ENCODE data around the gene APOL4. TPM values are rescaled to one million over a fixed set of nuclear protein-coding genes. Genes with fewer than 3 reads are reported as not detected.

Gene APOL4
- total RNA-seq, 1 donor from 2014 or later, result 15.0 TPM

GRCh38 chr22:36171941-36172340 lies 29.7 kb downstream of the APOL4 start:
- no peak for DNase-seq (ENCODE audit: low spot score in 2 of 2, unreplicated experiment in 2 of 2)
- TF ChIP-seq CTCF (IDR thresholded peaks at IDR 0.05; ENCODE audit: unreplicated experiment), result no peak
- Mint-ChIP-seq H3K4me3 (no peak overlapping the region), H3K9me3 (peaks cover 13% of the 10 kb centered on the region), H3K4me1 (no peaks in the 10 kb centered on the region), H3K36me3 (peaks cover 4% of the 10 kb centered on the region), H3K27me3 (ENCODE audit: low read depth) (no peaks in the 10 kb centered on the region), H3K27ac (no peak overlapping the region)

- peaks cover 2% of the 10 kb centered on the region for H3K4me1 Mint-ChIP-seq
- DNase-seq (ENCODE audit: low spot score in 2 of 2, unreplicated experiment in 2 of 2), result no peak
- H3K36me3 Mint-ChIP-seq, result peaks cover 4% of the 10 kb centered on the region
- no peak overlapping the region for H3K27ac Mint-ChIP-seq
- TF ChIP-seq CTCF (IDR thresholded peaks at IDR 0.05; ENCODE audit: unreplicated experiment), result no peak
- no peaks in the 10 kb centered on the region for H3K27me3 Mint-ChIP-seq (ENCODE audit: low read depth)
- peaks cover 9% of the 10 kb centered on the region for H3K9me3 Mint-ChIP-seq
- no peak overlapping the region for H3K4me3 Mint-ChIP-seq
Measured at GRCh38 chr22:36166518-36167220, 34.9 kb downstream of the APOL4 start.

GRCh38 chr22:36166086-36166485 lies 35.5 kb downstream of the APOL4 start:
- no peak for DNase-seq (ENCODE audit: low spot score in 2 of 2, unreplicated experiment in 2 of 2)
- Mint-ChIP-seq H3K4me3 (no peak overlapping the region), H3K36me3 (peaks cover 4% of the 10 kb centered on the region), H3K4me1 (peaks cover 2% of the 10 kb centered on the region), H3K27ac (no peak overlapping the region), H3K27me3 (ENCODE audit: low read depth) (no peaks in the 10 kb centered on the region), H3K9me3 (peaks cover 9% of the 10 kb centered on the region)
- no peak for TF ChIP-seq CTCF (IDR thresholded peaks at IDR 0.05; ENCODE audit: unreplicated experiment)

GRCh38 chr22:36165141-36165540 lies 36.5 kb downstream of the APOL4 start:
- Mint-ChIP-seq H3K4me3 (no peak overlapping the region), H3K4me1 (peaks cover 2% of the 10 kb centered on the region), H3K9me3 (peaks cover 9% of the 10 kb centered on the region), H3K27me3 (ENCODE audit: low read depth) (no peaks in the 10 kb centered on the region), H3K27ac (no peak overlapping the region), H3K36me3 (peaks cover 4% of the 10 kb centered on the region)
- no peak for TF ChIP-seq CTCF (IDR thresholded peaks at IDR 0.05; ENCODE audit: unreplicated experiment)
- no peak for DNase-seq (ENCODE audit: low spot score in 2 of 2, unreplicated experiment in 2 of 2)

GRCh38 chr22:36164621-36165020 lies 37.0 kb downstream of the APOL4 start:
- H3K27me3 Mint-ChIP-seq (ENCODE audit: low read depth), result no peaks in the 10 kb centered on the region
- no peak overlapping the region for H3K27ac Mint-ChIP-seq
- peaks cover 2% of the 10 kb centered on the region for H3K4me1 Mint-ChIP-seq
- peaks cover 9% of the 10 kb centered on the region for H3K9me3 Mint-ChIP-seq
- DNase-seq (ENCODE audit: low spot score in 2 of 2, unreplicated experiment in 2 of 2), result no peak
- no peak for TF ChIP-seq CTCF (IDR thresholded peaks at IDR 0.05; ENCODE audit: unreplicated experiment)
- peaks cover 4% of the 10 kb centered on the region for H3K36me3 Mint-ChIP-seq
- no peak overlapping the region for H3K4me3 Mint-ChIP-seq

Data from mesothelial cell of epicardium (in vitro differentiated cells).